Activated CD8-positive, alpha-beta T cell treated with anti-CD3 and anti-CD28 coated beads for 36 hours (primary cell): ENCODE data around the gene TBCA. TPM values are rescaled to one million over a fixed set of nuclear protein-coding genes. Genes with fewer than 3 reads are reported as not detected.

Experiments
- ATAC-seq: fragments of 200-7000 bp; cut with Tn5 transposase; one replicate; pipeline ENCODE4 v1.10.0; 2021; ENCODE audit warnings: mild to moderate bottlenecking, moderate library complexity
- CTCF ChIA-PET: fragments of 350-600 bp; sonication (Branson Sonifier 250); formaldehyde crosslinking; loops from one replicate; lab custom pipeline; 2021; ENCODE audit warnings: antibody characterized with exemption; lab: Charles Lee
- POLR2A ChIA-PET: fragments of 350-600 bp; sonication (Branson Sonifier 250); formaldehyde crosslinking; loops from one replicate; lab custom pipeline; 2021; ENCODE audit warnings: antibody characterized with exemption; lab: Charles Lee
- DNase-seq: peaks from one replicate; pipeline ENCODE4 v3.0.0-alpha.2; 2020
- H3K27ac Mint-ChIP-seq: one replicate; pipeline ENCODE4 v1.8.0; 2021; ENCODE audit warnings: mild to moderate bottlenecking, mixed read lengths
- H3K27me3 Mint-ChIP-seq: one replicate; pipeline ENCODE4 v1.8.0; 2021; ENCODE audit warnings: mixed read lengths
- H3K36me3 Mint-ChIP-seq: one replicate; pipeline ENCODE4 v1.8.0; 2021; ENCODE audit warnings: low read depth, mixed read lengths
- H3K4me1 Mint-ChIP-seq: one replicate; pipeline ENCODE4 v1.8.0; 2021; ENCODE audit warnings: low read depth, mixed read lengths
- H3K4me3 Mint-ChIP-seq: one replicate; pipeline ENCODE4 v1.8.0; 2021; ENCODE audit warnings: mild to moderate bottlenecking, moderate library complexity, mixed read lengths
- H3K9me3 Mint-ChIP-seq: one replicate; pipeline ENCODE4 v1.8.0; 2021; ENCODE audit warnings: mixed read lengths
- CTCF ChIP-seq: fragments of 200-600 bp; IDR thresholded peaks from one replicate; pipeline ENCODE4 v1.8.0; 2022; ENCODE audit warnings: antibody characterized with exemption, mild to moderate bottlenecking
- intact Hi-C: fragments of 100-400 bp; cut with micrococcal nuclease; formaldehyde crosslinking; loops from one replicate; pipeline ENCODE4 v1.10.0; 2022
- total RNA-seq, 2 experiments: library from RNA; stranded (reverse); gene quantifications; one replicate each; pipeline ENCODE4 v1.2.3, GENCODE V29; 2021

TBCA gene
- total RNA-seq, 2 experiments from 2014 or later: 192 to 196 TPM

GRCh38 chr5:77643654-77644370 lies 132.3 kb downstream of the TBCA start:
- intact Hi-C loops: loop anchor here (10.0 kb wide), 1 partner anchor 201 kb away; no protein-coding TSS in a partner anchor
- peaks cover 26% of the 10 kb centered on the region for H3K4me1 Mint-ChIP-seq
- TF ChIP-seq CTCF: no peak
- H3K4me3 Mint-ChIP-seq: peak overlapping the region; percentile 40
- no peaks in the 10 kb centered on the region for H3K9me3 Mint-ChIP-seq
- CTCF ChIA-PET: interaction anchor here (1.1 kb wide), 1 partner anchor 14 kb away, joined by 3 read pairs; no protein-coding TSS in a partner anchor
- POLR2A ChIA-PET: no interaction called here
- H3K27me3 Mint-ChIP-seq: peaks cover 80% of the 10 kb centered on the region
- ATAC-seq (no peak), DNase-seq (peak; percentile 10)
- H3K36me3 Mint-ChIP-seq: peaks cover 8% of the 10 kb centered on the region
- no peak overlapping the region for H3K27ac Mint-ChIP-seq

DNA sequence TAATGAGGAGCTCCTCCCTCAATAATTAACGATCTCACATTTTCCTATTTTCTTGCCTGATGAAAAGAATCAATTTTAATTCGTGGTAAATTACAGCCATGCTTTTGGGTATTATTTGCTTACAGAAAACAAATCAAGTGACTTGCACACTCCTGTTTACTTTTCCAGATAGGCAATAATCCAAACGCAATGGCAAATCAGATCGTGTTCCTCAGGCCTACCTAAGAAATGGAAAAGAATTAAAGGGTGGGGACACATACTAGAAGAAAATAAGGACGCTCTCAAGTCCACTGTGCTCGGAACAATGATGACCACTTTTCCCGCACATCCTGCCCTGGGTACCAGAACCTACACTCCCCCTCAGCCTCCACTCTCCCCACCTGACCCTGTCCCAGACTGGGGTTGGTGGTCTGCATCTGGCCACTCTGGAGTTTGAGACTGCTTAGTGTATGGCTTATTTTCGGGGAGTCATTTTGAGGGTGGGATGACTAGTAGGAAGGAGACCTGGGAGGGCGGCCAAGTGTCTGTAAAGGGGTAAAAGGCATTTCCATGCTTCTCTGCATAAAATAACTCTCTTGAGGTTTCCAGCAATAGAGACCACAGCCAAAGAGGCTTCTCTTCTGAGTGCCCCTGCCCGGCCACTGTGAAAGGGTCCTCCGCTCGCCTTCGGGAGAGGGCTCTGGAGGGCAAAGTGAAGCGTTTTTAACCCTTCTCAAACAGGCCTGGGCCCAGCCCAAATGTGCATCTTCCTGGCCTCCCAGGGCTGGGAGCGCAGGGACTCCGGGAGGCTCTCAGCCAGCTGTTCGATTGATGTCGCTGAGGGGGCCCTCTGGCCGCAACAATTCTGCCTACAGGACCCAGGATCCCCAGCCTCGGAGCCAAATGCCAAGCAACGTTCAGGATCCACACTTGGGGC lies 133.1 kb downstream of the TBCA start:
- H3K27me3 Mint-ChIP-seq: peaks cover 73% of the 10 kb centered on the region
- peak overlapping the region; percentile 40 for H3K4me3 Mint-ChIP-seq
- POLR2A ChIA-PET: no interaction called here
- no peak overlapping the region for H3K27ac Mint-ChIP-seq
- peaks cover 27% of the 10 kb centered on the region for H3K4me1 Mint-ChIP-seq
- DNase-seq (no peak), ATAC-seq (no peak)
- TF ChIP-seq CTCF: no peak
- intact Hi-C loops: loop anchor here (10.0 kb wide), 1 partner anchor 202 kb away; no protein-coding TSS in a partner anchor
- no peaks in the 10 kb centered on the region for H3K9me3 Mint-ChIP-seq
- CTCF ChIA-PET: interaction anchor here (1.1 kb wide), 1 partner anchor 13 kb away, joined by 3 read pairs; no protein-coding TSS in a partner anchor
- peaks cover 8% of the 10 kb centered on the region for H3K36me3 Mint-ChIP-seq

DNA sequence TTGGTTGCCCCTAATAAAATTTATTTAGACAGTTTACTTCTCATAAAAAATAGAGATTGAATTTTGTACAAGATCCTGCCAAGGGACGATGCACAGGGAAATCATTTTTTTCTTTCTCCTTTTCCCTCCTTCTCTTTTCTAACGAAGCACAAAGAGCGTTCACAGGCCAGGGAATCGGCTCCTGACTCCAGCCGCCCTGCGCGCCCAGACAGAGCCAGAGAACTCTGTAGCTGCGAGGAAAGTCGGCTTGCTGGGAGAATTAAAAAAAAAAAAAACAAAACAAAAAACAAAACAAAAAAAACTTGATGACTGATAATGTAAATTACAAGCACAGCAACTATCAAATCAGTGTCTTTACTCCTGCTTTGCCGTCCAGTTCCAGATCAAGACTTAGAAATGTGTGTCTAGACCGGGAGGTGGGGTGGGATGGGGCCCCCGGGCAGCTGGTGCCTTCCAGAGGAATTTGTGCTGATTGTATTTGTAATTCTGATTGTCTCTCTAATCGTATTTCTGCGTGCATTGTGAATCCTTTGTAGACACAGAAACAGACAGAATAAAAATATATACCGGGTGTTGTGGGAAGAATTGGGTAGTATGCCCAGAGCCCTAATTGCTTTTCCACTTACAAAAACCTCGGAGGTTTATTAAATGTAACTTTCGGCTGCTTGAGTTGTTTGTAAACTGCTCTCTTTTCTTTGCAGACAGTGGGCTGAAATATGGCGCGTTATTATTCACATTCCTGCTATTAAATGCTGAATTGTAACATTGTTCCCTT lies 134.0 kb downstream of the TBCA start:
- Mint-ChIP-seq H3K4me3 (no peak overlapping the region), H3K27ac (no peak overlapping the region), H3K4me1 (peaks cover 31% of the 10 kb centered on the region), H3K27me3 (peaks cover 78% of the 10 kb centered on the region), H3K36me3 (peaks cover 8% of the 10 kb centered on the region), H3K9me3 (no peaks in the 10 kb centered on the region)
- ChIA-PET POLR2A (interaction anchor here (0.8 kb wide), 1 partner anchor 12 kb away, joined by 3 read pairs; no protein-coding TSS in a partner anchor), CTCF (interaction anchor here (1.7 kb wide), 1 partner anchor 12 kb away, joined by 5 read pairs; no protein-coding TSS in a partner anchor)
- intact Hi-C loops: loop anchor here (10.0 kb wide), 1 partner anchor 203 kb away; no protein-coding TSS in a partner anchor
- no peak for TF ChIP-seq CTCF
- no peak for ATAC-seq
- DNase-seq: no peak

DNA sequence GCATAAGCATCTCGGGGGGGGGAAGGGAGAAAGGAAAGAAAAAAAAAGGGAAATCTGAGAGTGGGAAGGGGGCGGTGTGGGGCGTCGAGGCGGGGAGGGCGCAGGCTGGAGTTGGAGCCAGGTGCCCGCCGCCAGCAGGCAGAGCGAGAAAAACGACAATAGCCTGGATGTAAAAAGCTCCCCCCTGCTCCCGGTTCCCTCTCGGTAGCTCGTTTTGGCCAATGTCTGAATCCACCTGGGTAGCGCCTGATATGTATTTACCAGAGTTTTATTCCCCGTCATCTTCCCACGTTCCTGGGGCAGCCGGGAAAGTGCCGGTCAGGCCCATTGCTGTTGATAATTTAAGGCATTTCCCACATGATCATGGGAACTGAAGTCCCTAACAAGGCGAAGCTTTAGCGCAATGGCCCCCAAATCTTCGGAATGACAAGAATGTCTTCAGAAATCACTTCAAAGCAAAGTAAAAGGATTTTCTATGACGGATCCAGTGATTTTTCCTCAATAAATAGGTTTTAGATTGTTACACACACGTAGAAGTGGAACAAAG lies 134.7 kb downstream of the TBCA start:
- Mint-ChIP-seq H3K27me3 (peaks cover 75% of the 10 kb centered on the region), H3K36me3 (peaks cover 8% of the 10 kb centered on the region), H3K4me3 (no peak overlapping the region), H3K27ac (no peak overlapping the region), H3K4me1 (peaks cover 31% of the 10 kb centered on the region), H3K9me3 (no peaks in the 10 kb centered on the region)
- intact Hi-C loops: loop anchor here (10.0 kb wide), 1 partner anchor 203 kb away; no protein-coding TSS in a partner anchor
- POLR2A ChIA-PET: interaction anchor here (0.8 kb wide), 1 partner anchor 12 kb away, joined by 3 read pairs; no protein-coding TSS in a partner anchor
- no peak for DNase-seq
- no peak for TF ChIP-seq CTCF
- CTCF ChIA-PET: interaction anchor here (1.7 kb wide), 1 partner anchor 11 kb away, joined by 5 read pairs; no protein-coding TSS in a partner anchor
- no peak for ATAC-seq

Other genes starting within 250 kb of the TBCA start
- gene OTP, start 137.6 kb downstream of the TBCA start, total RNA-seq: not detected